Measurements from ENCODE around the gene BATF.

BATF gene, protein sequence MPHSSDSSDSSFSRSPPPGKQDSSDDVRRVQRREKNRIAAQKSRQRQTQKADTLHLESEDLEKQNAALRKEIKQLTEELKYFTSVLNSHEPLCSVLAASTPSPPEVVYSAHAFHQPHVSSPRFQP

GRCh38 chr14:75522224-75522982, at the start of gene BATF:
Gene BATF (plus strand): TSS chr14:75522469. CDS start chr14:75522683, 214 bp downstream.
- TF ChIP-seq MAX (IDR thresholded peaks at IDR 0.05) (no peak), FOXM1 (IDR thresholded peaks at IDR 0.05; ENCODE audit: borderline replicate concordance, low read depth) (no peak), ZBTB7A (IDR thresholded peaks at IDR 0.05; ENCODE audit: low read depth) (no peak), USF1 (IDR thresholded peaks at IDR 0.05) (no peak), TEAD4 (IDR thresholded peaks at IDR 0.05) (no peak), TAF1 (IDR thresholded peaks at IDR 0.05; ENCODE audit: low read depth) (no peak), CEBPB (IDR thresholded peaks at IDR 0.05) (no peak), CREB1 (IDR thresholded peaks at IDR 0.05; ENCODE audit: low read depth) (no peak), YY1 (IDR thresholded peaks at IDR 0.05; ENCODE audit: low read depth) (no peak), TCF12 (IDR thresholded peaks at IDR 0.05; ENCODE audit: low read depth) (no peak), EGR1 (IDR thresholded peaks at IDR 0.05) (no peak), EP300 (IDR thresholded peaks at IDR 0.05; ENCODE audit: borderline replicate concordance) (no peak), RAD21 (IDR thresholded peaks at IDR 0.05; ENCODE audit: low read depth) (no peak)
- TF ChIP-seq, protein P1, sequence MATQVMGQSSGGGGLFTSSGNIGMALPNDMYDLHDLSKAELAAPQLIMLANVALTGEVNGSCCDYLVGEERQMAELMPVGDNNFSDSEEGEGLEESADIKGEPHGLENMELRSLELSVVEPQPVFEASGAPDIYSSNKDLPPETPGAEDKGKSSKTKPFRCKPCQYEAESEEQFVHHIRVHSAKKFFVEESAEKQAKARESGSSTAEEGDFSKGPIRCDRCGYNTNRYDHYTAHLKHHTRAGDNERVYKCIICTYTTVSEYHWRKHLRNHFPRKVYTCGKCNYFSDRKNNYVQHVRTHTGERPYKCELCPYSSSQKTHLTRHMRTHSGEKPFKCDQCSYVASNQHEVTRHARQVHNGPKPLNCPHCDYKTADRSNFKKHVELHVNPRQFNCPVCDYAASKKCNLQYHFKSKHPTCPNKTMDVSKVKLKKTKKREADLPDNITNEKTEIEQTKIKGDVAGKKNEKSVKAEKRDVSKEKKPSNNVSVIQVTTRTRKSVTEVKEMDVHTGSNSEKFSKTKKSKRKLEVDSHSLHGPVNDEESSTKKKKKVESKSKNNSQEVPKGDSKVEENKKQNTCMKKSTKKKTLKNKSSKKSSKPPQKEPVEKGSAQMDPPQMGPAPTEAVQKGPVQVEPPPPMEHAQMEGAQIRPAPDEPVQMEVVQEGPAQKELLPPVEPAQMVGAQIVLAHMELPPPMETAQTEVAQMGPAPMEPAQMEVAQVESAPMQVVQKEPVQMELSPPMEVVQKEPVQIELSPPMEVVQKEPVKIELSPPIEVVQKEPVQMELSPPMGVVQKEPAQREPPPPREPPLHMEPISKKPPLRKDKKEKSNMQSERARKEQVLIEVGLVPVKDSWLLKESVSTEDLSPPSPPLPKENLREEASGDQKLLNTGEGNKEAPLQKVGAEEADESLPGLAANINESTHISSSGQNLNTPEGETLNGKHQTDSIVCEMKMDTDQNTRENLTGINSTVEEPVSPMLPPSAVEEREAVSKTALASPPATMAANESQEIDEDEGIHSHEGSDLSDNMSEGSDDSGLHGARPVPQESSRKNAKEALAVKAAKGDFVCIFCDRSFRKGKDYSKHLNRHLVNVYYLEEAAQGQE (IDR thresholded peaks at IDR 0.05; ENCODE audit: low read depth) = no peak

DNA sequence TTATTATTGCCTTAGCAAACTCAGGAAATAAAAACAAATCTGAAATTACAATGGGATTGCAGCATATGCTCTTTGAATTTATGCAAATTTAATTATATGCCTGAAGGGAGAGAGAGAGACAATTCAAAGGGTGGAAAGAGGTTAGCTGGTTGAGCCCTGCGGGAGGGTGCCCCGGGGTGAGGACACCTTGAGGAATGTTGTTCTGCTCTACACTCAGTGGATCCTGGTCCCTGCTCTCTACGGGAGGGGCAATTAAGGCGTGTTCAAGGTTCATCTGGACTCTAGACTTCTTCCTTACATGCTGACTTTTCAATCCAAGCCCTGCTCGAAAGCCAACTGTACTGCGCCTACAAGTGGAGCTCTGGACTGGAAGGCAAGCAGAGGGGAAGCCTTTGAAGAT, 48.1 kb upstream of the BATF start:
- TF ChIP-seq TEAD4 (IDR thresholded peaks at IDR 0.05) = peak; percentile 45; the same call in 1 of the 2 replicates

GRCh38 chr14:75476274-75476995, 45.8 kb upstream of the BATF start:
- TF ChIP-seq NFIC (IDR thresholded peaks at IDR 0.05) = peak; percentile 72
- peak; percentile 75; the same call in 1 of the 2 replicates for TF ChIP-seq EP300 (IDR thresholded peaks at IDR 0.05; ENCODE audit: borderline replicate concordance)
- TF ChIP-seq EGR1 (IDR thresholded peaks at IDR 0.05) = no peak
- TF ChIP-seq TEAD4 (IDR thresholded peaks at IDR 0.05) = peak; percentile 84
- TF ChIP-seq MAX (IDR thresholded peaks at IDR 0.05) = peak; percentile 91
- no peak for TF ChIP-seq ZBTB7A (IDR thresholded peaks at IDR 0.05; ENCODE audit: low read depth)
- TF ChIP-seq, protein P1 (IDR thresholded peaks at IDR 0.05; ENCODE audit: low read depth) = no peak
- peak; percentile 78 for TF ChIP-seq CEBPB (IDR thresholded peaks at IDR 0.05)
- TF ChIP-seq FOXM1 (IDR thresholded peaks at IDR 0.05; ENCODE audit: borderline replicate concordance, low read depth) = peak; percentile 53; the same call in 1 of the 2 replicates
- TF ChIP-seq USF1 (IDR thresholded peaks at IDR 0.05) = peak; percentile 87
- TF ChIP-seq TAF1 (IDR thresholded peaks at IDR 0.05; ENCODE audit: low read depth) = no peak
- no peak for TF ChIP-seq YY1 (IDR thresholded peaks at IDR 0.05; ENCODE audit: low read depth)
- TF ChIP-seq CREB1 (IDR thresholded peaks at IDR 0.05; ENCODE audit: low read depth) = no peak
- no peak for TF ChIP-seq RAD21 (IDR thresholded peaks at IDR 0.05; ENCODE audit: low read depth)
- TF ChIP-seq TCF12 (IDR thresholded peaks at IDR 0.05; ENCODE audit: low read depth) = peak; percentile 94

- TF ChIP-seq USF1 (IDR thresholded peaks at IDR 0.05) (no peak), TEAD4 (IDR thresholded peaks at IDR 0.05) (no peak), YY1 (IDR thresholded peaks at IDR 0.05; ENCODE audit: low read depth) (no peak)
These were observed 44.4 kb upstream of the BATF start for GRCh38 chr14:75477881-75478280.

All from Ishikawa (cell line).